ENCODE measurements around the gene WNT16.

DNA sequence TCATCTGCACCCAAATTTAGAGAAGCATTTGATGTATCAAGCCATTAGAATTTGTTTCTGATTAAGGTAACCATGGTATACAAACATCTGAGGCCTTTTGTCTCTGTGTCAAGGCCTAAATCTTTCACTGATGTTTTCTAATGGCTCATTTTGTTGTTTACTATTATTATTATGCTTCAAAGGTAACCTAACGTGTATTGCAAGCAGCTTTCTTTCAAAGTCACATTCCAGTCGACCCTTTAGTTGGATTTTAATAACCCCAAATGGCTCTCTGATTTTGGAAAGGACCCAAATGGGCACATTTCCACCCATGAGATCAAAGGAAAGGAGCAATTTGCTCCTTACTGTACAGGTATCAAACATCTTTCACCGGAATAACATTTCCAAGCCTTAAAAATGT is 46.7 kb upstream of the WNT16 start:
- TF ChIP-seq, protein P1, sequence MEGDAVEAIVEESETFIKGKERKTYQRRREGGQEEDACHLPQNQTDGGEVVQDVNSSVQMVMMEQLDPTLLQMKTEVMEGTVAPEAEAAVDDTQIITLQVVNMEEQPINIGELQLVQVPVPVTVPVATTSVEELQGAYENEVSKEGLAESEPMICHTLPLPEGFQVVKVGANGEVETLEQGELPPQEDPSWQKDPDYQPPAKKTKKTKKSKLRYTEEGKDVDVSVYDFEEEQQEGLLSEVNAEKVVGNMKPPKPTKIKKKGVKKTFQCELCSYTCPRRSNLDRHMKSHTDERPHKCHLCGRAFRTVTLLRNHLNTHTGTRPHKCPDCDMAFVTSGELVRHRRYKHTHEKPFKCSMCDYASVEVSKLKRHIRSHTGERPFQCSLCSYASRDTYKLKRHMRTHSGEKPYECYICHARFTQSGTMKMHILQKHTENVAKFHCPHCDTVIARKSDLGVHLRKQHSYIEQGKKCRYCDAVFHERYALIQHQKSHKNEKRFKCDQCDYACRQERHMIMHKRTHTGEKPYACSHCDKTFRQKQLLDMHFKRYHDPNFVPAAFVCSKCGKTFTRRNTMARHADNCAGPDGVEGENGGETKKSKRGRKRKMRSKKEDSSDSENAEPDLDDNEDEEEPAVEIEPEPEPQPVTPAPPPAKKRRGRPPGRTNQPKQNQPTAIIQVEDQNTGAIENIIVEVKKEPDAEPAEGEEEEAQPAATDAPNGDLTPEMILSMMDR (IDR thresholded peaks at IDR 0.05; ENCODE audit: borderline replicate concordance, extremely low read depth, low read length, poor library complexity, severe bottlenecking): no peak
- no peak for TF ChIP-seq EZH2 (IDR thresholded peaks at IDR 0.05; ENCODE audit: borderline replicate concordance, low read depth, low read length, severe bottlenecking)

Data from DND-41 (cell line).